Fibroblast of lung (primary cell): ENCODE results near the gene EYS. TPM values are rescaled to one million over a fixed set of nuclear protein-coding genes. Genes with fewer than 3 reads are reported as not detected.
"Not testable (repeated sequence)": the region's sequence is repeated elsewhere in the genome, so short reads cannot be mapped to it uniquely, and the experiment has no call there.

ENCODE experiments used
- DNase-seq, 2 donors: peaks; one replicate each; pipeline versions ENCODE4 v3.0.0 to v3.0.0-alpha.2; 2010; ENCODE audit warnings: low read depth in 2 of 2
- H2AFZ ChIP-seq: 2 replicates; pipeline ENCODE4 v1.5.1; 2012; ENCODE audit warnings: low read length, control low read depth, inconsistent platforms
- H3K27ac ChIP-seq: 2 replicates; pipeline ENCODE4 v1.5.1; 2011; ENCODE audit warnings: low read length, control low read depth; ENCODE audit not compliant: insufficient read depth
- H3K27me3 ChIP-seq: 2 replicates; pipeline ENCODE4 v1.5.1; 2011; ENCODE audit warnings: mild to moderate bottlenecking, low read length; ENCODE audit not compliant: control insufficient read depth, insufficient read depth
- H3K36me3 ChIP-seq: 2 replicates; pipeline ENCODE4 v1.5.1; 2011; ENCODE audit warnings: low read length; ENCODE audit not compliant: control insufficient read depth, insufficient read depth
- H3K4me1 ChIP-seq: 2 replicates; pipeline ENCODE4 v1.5.1; 2011; ENCODE audit warnings: low read length; ENCODE audit not compliant: control insufficient read depth, insufficient read depth; ENCODE audit errors: extremely low read depth
- H3K4me2 ChIP-seq: 2 replicates; pipeline ENCODE4 v1.5.1; 2011; ENCODE audit warnings: low read length, control low read depth; ENCODE audit not compliant: insufficient read depth; ENCODE audit errors: extremely low read depth
- H3K4me3 ChIP-seq, 4 experiments: fragments of 200-600 bp in 1 of 4; sonication (generic) in 1 of 4; replicated peaks in 1 of 4; 2 replicates each; pipeline ENCODE4 v1.5.1; 2011 to 2016; ENCODE audit warnings: low read length in 4 of 4, low read depth in 3 of 4, mild to moderate bottlenecking in 3 of 4, control low read depth in 2 of 4, inconsistent platforms in 1 of 4, mixed read lengths in 1 of 4; ENCODE audit not compliant: insufficient read depth in 1 of 4; ENCODE audit errors: control extremely low read depth in 1 of 4
- H3K79me2 ChIP-seq: 2 replicates; pipeline ENCODE4 v1.5.1; 2012; ENCODE audit warnings: mild to moderate bottlenecking, low read length, inconsistent platforms; ENCODE audit not compliant: control insufficient read depth, insufficient read depth
- H3K9ac ChIP-seq: 2 replicates; pipeline ENCODE4 v1.5.1; 2011; ENCODE audit warnings: mild to moderate bottlenecking, low read length, control low read depth; ENCODE audit not compliant: insufficient read depth
- H3K9me3 ChIP-seq: 2 replicates; pipeline ENCODE4 v1.5.1; 2012; ENCODE audit warnings: low read depth, low read length; ENCODE audit not compliant: control insufficient read depth, insufficient read depth
- H4K20me1 ChIP-seq: 2 replicates; pipeline ENCODE4 v1.5.1; 2011; ENCODE audit warnings: low read length; ENCODE audit not compliant: control insufficient read depth, insufficient read depth; ENCODE audit errors: extremely low read depth
- EZH2 ChIP-seq: IDR thresholded peaks from 2 replicates; pipeline ENCODE4 v1.5.1; 2012; ENCODE audit warnings: low read length, control low read depth, mild to moderate bottlenecking; ENCODE audit errors: missing control alignments
- polyA plus RNA-seq, 2 donors: library from polyadenylated mRNA; depleted of rRNA in 1 of 2; stranded (reverse) in 1 of 2; unstranded in 1 of 2; fragments of >200 nt; gene quantifications; 2 replicates each; pipeline ENCODE4 v1.2.1, GENCODE V29; 2011 to 2012; ENCODE audit warnings: missing spikeins in 1 of 2
- total RNA-seq: library from RNA; depleted of rRNA; stranded (reverse); fragments of >200 nt; gene quantifications from 2 replicates; pipeline ENCODE4 v1.2.1, GENCODE V29; 2014
- TF ChIP-seq, protein P1 (sequence below), 2 donors: IDR thresholded peaks in 1 of 2; conservative IDR thresholded peaks in 1 of 2; 1 replicate in 1 of 2; 2 replicates in 1 of 2; pipeline ENCODE4 v1.5.1; 2011 to 2012; ENCODE audit warnings: low read length in 2 of 2, control low read depth in 1 of 2, inconsistent platforms in 1 of 2, low read depth in 1 of 2, mild to moderate bottlenecking in 1 of 2

The EYS gene
- total and polyA plus RNA-seq, 2 donors (not counting 1 experiment from before 2014, with no cell fraction given), result under 0.01 TPM; not detected in 1

DNA sequence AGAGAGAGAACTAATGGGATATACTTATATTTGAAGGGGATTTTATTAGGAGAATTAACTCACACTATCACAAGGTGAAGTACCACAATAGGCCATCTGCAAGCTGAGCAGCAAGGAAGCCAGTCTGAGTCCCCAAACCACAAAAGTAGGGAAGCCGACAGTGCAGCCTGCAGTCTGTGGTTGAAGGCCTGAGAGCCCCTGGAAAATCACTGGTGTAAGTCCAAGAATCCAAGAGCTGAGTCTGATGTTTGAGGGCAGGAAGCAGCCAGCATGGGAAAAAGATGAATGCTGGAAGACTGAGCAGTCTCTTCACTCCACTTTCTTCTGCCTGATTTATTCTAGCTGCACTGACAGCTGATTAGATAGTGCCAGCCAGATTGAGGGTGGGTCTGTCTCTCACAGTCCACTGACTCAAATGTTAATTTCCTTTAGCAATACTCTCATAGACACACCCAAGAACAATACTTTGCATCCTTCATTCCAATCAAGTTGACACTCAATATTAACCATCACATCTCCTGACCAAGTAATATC lies 1247.5 kb downstream of the EYS start:
- TF ChIP-seq EZH2, result no peak
- TF ChIP-seq, protein P1, sequence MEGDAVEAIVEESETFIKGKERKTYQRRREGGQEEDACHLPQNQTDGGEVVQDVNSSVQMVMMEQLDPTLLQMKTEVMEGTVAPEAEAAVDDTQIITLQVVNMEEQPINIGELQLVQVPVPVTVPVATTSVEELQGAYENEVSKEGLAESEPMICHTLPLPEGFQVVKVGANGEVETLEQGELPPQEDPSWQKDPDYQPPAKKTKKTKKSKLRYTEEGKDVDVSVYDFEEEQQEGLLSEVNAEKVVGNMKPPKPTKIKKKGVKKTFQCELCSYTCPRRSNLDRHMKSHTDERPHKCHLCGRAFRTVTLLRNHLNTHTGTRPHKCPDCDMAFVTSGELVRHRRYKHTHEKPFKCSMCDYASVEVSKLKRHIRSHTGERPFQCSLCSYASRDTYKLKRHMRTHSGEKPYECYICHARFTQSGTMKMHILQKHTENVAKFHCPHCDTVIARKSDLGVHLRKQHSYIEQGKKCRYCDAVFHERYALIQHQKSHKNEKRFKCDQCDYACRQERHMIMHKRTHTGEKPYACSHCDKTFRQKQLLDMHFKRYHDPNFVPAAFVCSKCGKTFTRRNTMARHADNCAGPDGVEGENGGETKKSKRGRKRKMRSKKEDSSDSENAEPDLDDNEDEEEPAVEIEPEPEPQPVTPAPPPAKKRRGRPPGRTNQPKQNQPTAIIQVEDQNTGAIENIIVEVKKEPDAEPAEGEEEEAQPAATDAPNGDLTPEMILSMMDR (conservative IDR thresholded peaks at IDR 0.05 in 1 of 2, IDR thresholded peaks at IDR 0.05 in 1 of 2; ENCODE audit: low read depth in 1 of 2, low read length in 2 of 2), result no peak
- H3K27ac ChIP-seq, result no peak overlapping the region
- H3K79me2 ChIP-seq, result no peaks in the 10 kb centered on the region
- DNase-seq, result no peak
- H3K4me3 ChIP-seq, result no peak overlapping the region
- no peak overlapping the region for H2AFZ ChIP-seq
- H3K4me1 ChIP-seq, result no peaks in the 10 kb centered on the region
- no peaks in the 10 kb centered on the region for H3K27me3 ChIP-seq
- H3K9ac ChIP-seq, result no peak overlapping the region
- H3K4me2 ChIP-seq, result no peak overlapping the region
- H3K36me3 ChIP-seq, result no peaks in the 10 kb centered on the region
- H3K9me3 ChIP-seq, result no peaks in the 10 kb centered on the region
- H4K20me1 ChIP-seq, result no peaks in the 10 kb centered on the region

DNA sequence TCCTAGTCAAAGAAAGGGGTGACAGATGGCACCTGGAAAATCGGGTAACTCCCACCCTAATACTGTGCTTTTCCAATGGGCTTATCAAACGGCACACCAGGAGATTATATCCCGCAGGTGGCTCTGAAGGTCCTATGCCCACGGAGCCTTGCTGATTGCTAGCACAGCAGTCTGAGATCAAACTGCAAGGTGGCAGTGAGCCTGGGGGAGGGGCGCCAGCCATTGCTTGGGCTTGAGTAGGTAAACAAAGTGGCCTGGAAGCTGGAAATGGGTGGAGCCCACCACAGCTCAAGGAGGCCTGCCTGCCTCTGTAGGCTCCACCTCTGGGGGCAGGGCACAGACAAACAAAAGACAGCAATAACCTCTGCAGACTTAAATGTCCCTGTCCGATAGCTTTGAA lies 1258.9 kb downstream of the EYS start:
- H3K9ac ChIP-seq, H3K9me3 ChIP-seq, H3K79me2 ChIP-seq, H4K20me1 ChIP-seq, H3K4me2 ChIP-seq, H3K27me3 ChIP-seq, H3K36me3 ChIP-seq, H3K27ac ChIP-seq, H3K4me3 ChIP-seq, H2AFZ ChIP-seq, H3K4me1 ChIP-seq, DNase-seq: not testable (repeated sequence)

DNA sequence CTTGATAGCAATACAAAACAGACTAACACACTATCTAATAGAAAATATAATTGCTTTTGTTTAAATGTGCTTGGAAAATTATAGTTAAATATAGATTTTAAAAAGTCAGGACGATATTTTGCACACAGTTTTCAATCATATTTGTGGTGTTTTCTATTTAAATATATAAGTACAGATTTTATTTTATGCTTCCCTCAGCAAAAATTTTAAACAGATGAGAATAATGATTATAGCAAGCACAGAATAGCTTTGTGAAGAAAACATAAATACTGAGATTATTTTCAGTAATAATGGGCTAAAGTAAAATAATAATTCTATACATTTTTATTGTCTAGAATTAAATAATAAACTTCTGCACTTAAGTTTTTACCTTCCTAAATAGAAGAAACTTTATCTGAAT lies 1262.0 kb downstream of the EYS start:
- no peak overlapping the region for H2AFZ ChIP-seq
- H3K9me3 ChIP-seq, result no peaks in the 10 kb centered on the region
- no peak for DNase-seq
- TF ChIP-seq EZH2, result no peak
- TF ChIP-seq, protein P1 (conservative IDR thresholded peaks at IDR 0.05 in 1 of 2, IDR thresholded peaks at IDR 0.05 in 1 of 2; ENCODE audit: low read depth in 1 of 2, low read length in 2 of 2), result no peak
- no peaks in the 10 kb centered on the region for H3K36me3 ChIP-seq
- H4K20me1 ChIP-seq, result no peaks in the 10 kb centered on the region
- no peak overlapping the region for H3K4me3 ChIP-seq
- H3K27me3 ChIP-seq, result no peaks in the 10 kb centered on the region
- no peak overlapping the region for H3K27ac ChIP-seq
- no peak overlapping the region for H3K9ac ChIP-seq
- no peaks in the 10 kb centered on the region for H3K79me2 ChIP-seq
- no peaks in the 10 kb centered on the region for H3K4me1 ChIP-seq
- H3K4me2 ChIP-seq, result no peak overlapping the region
